ENCODE results near the gene ULBP2.
A peak's percentile ranks its signal among the peaks of the same experiment; 100 is the strongest.
"Not testable (repeated sequence)": the region's sequence is repeated elsewhere in the genome, so short reads cannot be mapped to it uniquely, and the experiment has no call there.

Gene ULBP2

GRCh38 chr6:149927025-149927424, 14.8 kb upstream of the ULBP2 start:
- DNase-seq, result not testable (repeated sequence)

- DNase-seq, result no peak
Observed at GRCh38 chr6:149929422-149929821, 12.4 kb upstream of the ULBP2 start.

- no peak for DNase-seq
Observed at GRCh38 chr6:149931501-149931900, 10.3 kb upstream of the ULBP2 start.

- DNase-seq, result no peak
Observed at GRCh38 chr6:149933036-149933435, 8.8 kb upstream of the ULBP2 start.

- no peak for DNase-seq
Observed at GRCh38 chr6:149933461-149933860, 8.4 kb upstream of the ULBP2 start.

GRCh38 chr6:149934249-149935156, 7.3 kb upstream of the ULBP2 start:
- peak; percentile 82 for DNase-seq

GRCh38 chr6:149935246-149935645, 6.6 kb upstream of the ULBP2 start:
- no peak for DNase-seq

GRCh38 chr6:149935668-149936067, 6.1 kb upstream of the ULBP2 start:
- DNase-seq, result no peak

- no peak for DNase-seq
Observed at GRCh38 chr6:149936743-149937142, 5.1 kb upstream of the ULBP2 start.

- DNase-seq, result not testable (repeated sequence)
Observed at GRCh38 chr6:149938013-149938570, 3.7 kb upstream of the ULBP2 start.

GRCh38 chr6:149938571-149939355, 3.1 kb upstream of the ULBP2 start:
- peak; percentile 31 for DNase-seq

GRCh38 chr6:149939356-149939648, 2.5 kb upstream of the ULBP2 start:
- DNase-seq, result no peak

GRCh38 chr6:149939909-149940671, 1.7 kb upstream of the ULBP2 start:
- DNase-seq, result no peak

GRCh38 chr6:149940672-149940982, 1.2 kb upstream of the ULBP2 start:
- no peak for DNase-seq

GRCh38 chr6:149942461-149942829, 631 bp downstream of the ULBP2 start:
- no peak for DNase-seq

- DNase-seq, result not testable (repeated sequence)
Observed at GRCh38 chr6:149943321-149943720, 1.5 kb downstream of the ULBP2 start.

- DNase-seq, result not testable (repeated sequence)
Observed at GRCh38 chr6:149945276-149945675, 3.5 kb downstream of the ULBP2 start.

- DNase-seq, result not testable (repeated sequence)
Observed at GRCh38 chr6:149946631-149947030, 4.8 kb downstream of the ULBP2 start.

GRCh38 chr6:149947533-149947932, 5.7 kb downstream of the ULBP2 start:
- DNase-seq, result not testable (repeated sequence)

GRCh38 chr6:149948011-149948410, 6.2 kb downstream of the ULBP2 start:
- no peak for DNase-seq

GRCh38 chr6:149948616-149949015, 6.8 kb downstream of the ULBP2 start:
- no peak for DNase-seq

- no peak for DNase-seq
Observed at GRCh38 chr6:149950423-149950822, 8.6 kb downstream of the ULBP2 start.

GRCh38 chr6:149951096-149951495, 9.3 kb downstream of the ULBP2 start:
- DNase-seq, result no peak
